Fibroblast of lung (primary cell): ENCODE measurements around the gene KCTD6. TPM values are rescaled to one million over a fixed set of nuclear protein-coding genes. Genes with fewer than 3 reads are reported as not detected.

Source experiments
- DNase-seq, 2 donors: peaks; one replicate each; pipeline versions ENCODE4 v3.0.0 to v3.0.0-alpha.2; 2010; ENCODE audit warnings: low read depth in 2 of 2
- H2AFZ ChIP-seq: 2 replicates; pipeline ENCODE4 v1.5.1; 2012; ENCODE audit warnings: low read length, control low read depth, inconsistent platforms
- H3K27ac ChIP-seq: 2 replicates; pipeline ENCODE4 v1.5.1; 2011; ENCODE audit warnings: low read length, control low read depth; ENCODE audit not compliant: insufficient read depth
- H3K27me3 ChIP-seq: 2 replicates; pipeline ENCODE4 v1.5.1; 2011; ENCODE audit warnings: mild to moderate bottlenecking, low read length; ENCODE audit not compliant: control insufficient read depth, insufficient read depth
- H3K36me3 ChIP-seq: 2 replicates; pipeline ENCODE4 v1.5.1; 2011; ENCODE audit warnings: low read length; ENCODE audit not compliant: control insufficient read depth, insufficient read depth
- H3K4me1 ChIP-seq: 2 replicates; pipeline ENCODE4 v1.5.1; 2011; ENCODE audit warnings: low read length; ENCODE audit not compliant: control insufficient read depth, insufficient read depth; ENCODE audit errors: extremely low read depth
- H3K4me2 ChIP-seq: 2 replicates; pipeline ENCODE4 v1.5.1; 2011; ENCODE audit warnings: low read length, control low read depth; ENCODE audit not compliant: insufficient read depth; ENCODE audit errors: extremely low read depth
- H3K4me3 ChIP-seq, 4 experiments: fragments of 200-600 bp in 1 of 4; sonication (generic) in 1 of 4; replicated peaks in 1 of 4; 2 replicates each; pipeline ENCODE4 v1.5.1; 2011 to 2016; ENCODE audit warnings: low read length in 4 of 4, low read depth in 3 of 4, mild to moderate bottlenecking in 3 of 4, control low read depth in 2 of 4, inconsistent platforms in 1 of 4, mixed read lengths in 1 of 4; ENCODE audit not compliant: insufficient read depth in 1 of 4; ENCODE audit errors: control extremely low read depth in 1 of 4
- H3K79me2 ChIP-seq: 2 replicates; pipeline ENCODE4 v1.5.1; 2012; ENCODE audit warnings: mild to moderate bottlenecking, low read length, inconsistent platforms; ENCODE audit not compliant: control insufficient read depth, insufficient read depth
- H3K9ac ChIP-seq: 2 replicates; pipeline ENCODE4 v1.5.1; 2011; ENCODE audit warnings: mild to moderate bottlenecking, low read length, control low read depth; ENCODE audit not compliant: insufficient read depth
- H3K9me3 ChIP-seq: 2 replicates; pipeline ENCODE4 v1.5.1; 2012; ENCODE audit warnings: low read depth, low read length; ENCODE audit not compliant: control insufficient read depth, insufficient read depth
- H4K20me1 ChIP-seq: 2 replicates; pipeline ENCODE4 v1.5.1; 2011; ENCODE audit warnings: low read length; ENCODE audit not compliant: control insufficient read depth, insufficient read depth; ENCODE audit errors: extremely low read depth
- EZH2 ChIP-seq: IDR thresholded peaks from 2 replicates; pipeline ENCODE4 v1.5.1; 2012; ENCODE audit warnings: low read length, control low read depth, mild to moderate bottlenecking; ENCODE audit errors: missing control alignments
- polyA plus RNA-seq, 2 donors: library from polyadenylated mRNA; depleted of rRNA in 1 of 2; stranded (reverse) in 1 of 2; unstranded in 1 of 2; fragments of >200 nt; gene quantifications; 2 replicates each; pipeline ENCODE4 v1.2.1, GENCODE V29; 2011 to 2012; ENCODE audit warnings: missing spikeins in 1 of 2
- total RNA-seq: library from RNA; depleted of rRNA; stranded (reverse); fragments of >200 nt; gene quantifications from 2 replicates; pipeline ENCODE4 v1.2.1, GENCODE V29; 2014
- TF ChIP-seq, protein P1 (sequence below), 2 donors: IDR thresholded peaks in 1 of 2; conservative IDR thresholded peaks in 1 of 2; 1 replicate in 1 of 2; 2 replicates in 1 of 2; pipeline ENCODE4 v1.5.1; 2011 to 2012; ENCODE audit warnings: low read length in 2 of 2, control low read depth in 1 of 2, inconsistent platforms in 1 of 2, low read depth in 1 of 2, mild to moderate bottlenecking in 1 of 2

Gene KCTD6
- total and polyA plus RNA-seq, 2 donors (not counting 1 experiment from before 2014, with no cell fraction given): 10.2 to 14.8 TPM

GRCh38 chr3:58497097-58497496, 5.2 kb downstream of the KCTD6 start:
- Histone ChIP-seq H3K4me3 (no peak overlapping the region), H3K9me3 (no peaks in the 10 kb centered on the region), H3K36me3 (no peaks in the 10 kb centered on the region), H4K20me1 (no peaks in the 10 kb centered on the region), H3K4me1 (peaks cover 9% of the 10 kb centered on the region), H3K27ac (no peak overlapping the region), H3K27me3 (no peaks in the 10 kb centered on the region), H3K9ac (no peak overlapping the region), H3K79me2 (peaks cover 46% of the 10 kb centered on the region), H3K4me2 (no peak overlapping the region), H2AFZ (no peak overlapping the region)
- no peak for TF ChIP-seq EZH2
- TF ChIP-seq, protein P1, sequence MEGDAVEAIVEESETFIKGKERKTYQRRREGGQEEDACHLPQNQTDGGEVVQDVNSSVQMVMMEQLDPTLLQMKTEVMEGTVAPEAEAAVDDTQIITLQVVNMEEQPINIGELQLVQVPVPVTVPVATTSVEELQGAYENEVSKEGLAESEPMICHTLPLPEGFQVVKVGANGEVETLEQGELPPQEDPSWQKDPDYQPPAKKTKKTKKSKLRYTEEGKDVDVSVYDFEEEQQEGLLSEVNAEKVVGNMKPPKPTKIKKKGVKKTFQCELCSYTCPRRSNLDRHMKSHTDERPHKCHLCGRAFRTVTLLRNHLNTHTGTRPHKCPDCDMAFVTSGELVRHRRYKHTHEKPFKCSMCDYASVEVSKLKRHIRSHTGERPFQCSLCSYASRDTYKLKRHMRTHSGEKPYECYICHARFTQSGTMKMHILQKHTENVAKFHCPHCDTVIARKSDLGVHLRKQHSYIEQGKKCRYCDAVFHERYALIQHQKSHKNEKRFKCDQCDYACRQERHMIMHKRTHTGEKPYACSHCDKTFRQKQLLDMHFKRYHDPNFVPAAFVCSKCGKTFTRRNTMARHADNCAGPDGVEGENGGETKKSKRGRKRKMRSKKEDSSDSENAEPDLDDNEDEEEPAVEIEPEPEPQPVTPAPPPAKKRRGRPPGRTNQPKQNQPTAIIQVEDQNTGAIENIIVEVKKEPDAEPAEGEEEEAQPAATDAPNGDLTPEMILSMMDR (conservative IDR thresholded peaks at IDR 0.05 in 1 of 2, IDR thresholded peaks at IDR 0.05 in 1 of 2; ENCODE audit: low read depth in 1 of 2, low read length in 2 of 2): no peak
- peak; percentile 28 to 39 for DNase-seq

GRCh38 chr3:58502872-58503271, 11.0 kb downstream of the KCTD6 start:
- TF ChIP-seq, protein P1 (conservative IDR thresholded peaks at IDR 0.05 in 1 of 2, IDR thresholded peaks at IDR 0.05 in 1 of 2; ENCODE audit: low read depth in 1 of 2, low read length in 2 of 2): no peak
- no peak for TF ChIP-seq EZH2
- no peak overlapping the region for H3K4me2 ChIP-seq
- no peak overlapping the region for H3K4me3 ChIP-seq
- H3K27ac ChIP-seq: no peak overlapping the region
- no peak overlapping the region for H3K9ac ChIP-seq
- H3K79me2 ChIP-seq: peaks cover 13% of the 10 kb centered on the region
- H3K9me3 ChIP-seq: no peaks in the 10 kb centered on the region
- no peaks in the 10 kb centered on the region for H3K27me3 ChIP-seq
- no peaks in the 10 kb centered on the region for H3K4me1 ChIP-seq
- no peak overlapping the region for H2AFZ ChIP-seq
- H3K36me3 ChIP-seq: no peaks in the 10 kb centered on the region
- H4K20me1 ChIP-seq: no peaks in the 10 kb centered on the region
- DNase-seq: no peak

GRCh38 chr3:58507356-58508078, 15.6 kb downstream of the KCTD6 start:
- TF ChIP-seq EZH2: no peak
- Histone ChIP-seq H2AFZ (no peak overlapping the region), H4K20me1 (no peaks in the 10 kb centered on the region), H3K4me3 (no peak overlapping the region), H3K27ac (no peak overlapping the region), H3K36me3 (no peaks in the 10 kb centered on the region), H3K79me2 (peaks cover 3% of the 10 kb centered on the region), H3K9ac (no peak overlapping the region), H3K4me1 (no peaks in the 10 kb centered on the region), H3K27me3 (no peaks in the 10 kb centered on the region), H3K4me2 (no peak overlapping the region), H3K9me3 (no peaks in the 10 kb centered on the region)
- no peak for DNase-seq
